Panc1 (cell line): Measurements from ENCODE around the gene MYCBP2. TPM values are rescaled to one million over a fixed set of nuclear protein-coding genes. Genes with fewer than 3 reads are reported as not detected.

Experiments
- ATAC-seq: fragments of 200-7000 bp; cut with Tn5 transposase; 2 replicates; pipeline ENCODE4 v1.9.1; 2020; ENCODE audit warnings: mild to moderate bottlenecking, moderate library complexity
- BruUV-seq: library from RNA; stranded (reverse); fragments of 400-500 nt; replicated peaks from 2 replicates; lab custom pipeline; 2021; lab: Mats Ljungman, UMichigan
- CTCF ChIA-PET: fragments of 300-600 bp; sonication (Branson Sonifier 250); formaldehyde crosslinking; loops from one replicate; lab custom pipeline; 2022; ENCODE audit warnings: antibody characterized with exemption; lab: Charles Lee
- POLR2A ChIA-PET: fragments of 300-600 bp; sonication (Branson Sonifier 250); formaldehyde crosslinking; loops from one replicate; lab custom pipeline; 2022; ENCODE audit warnings: antibody characterized with exemption; lab: Charles Lee
- DNase-seq: peaks from one replicate; pipeline ENCODE4 v3.0.0-alpha.2; 2010; ENCODE audit warnings: low read depth, low spot score
- H3K27ac ChIP-seq: 2 replicates; pipeline ENCODE4 v1.5.1; 2011; ENCODE audit warnings: mild to moderate bottlenecking, low read length, inconsistent platforms
- H3K27me3 ChIP-seq: fragments of 200-500 bp; sonication (Bioruptor generic); 2 replicates; pipeline ENCODE4 v1.6.0; 2014; ENCODE audit warnings: low read length, inconsistent platforms; ENCODE audit not compliant: control insufficient read depth, insufficient read depth
- H3K36me3 ChIP-seq: fragments of 200-500 bp; sonication (Bioruptor generic); 2 replicates; pipeline ENCODE4 v1.5.1; 2014; ENCODE audit warnings: inconsistent platforms, mild to moderate bottlenecking, low read length, moderate library complexity; ENCODE audit not compliant: control insufficient read depth, insufficient read depth
- H3K4me1 ChIP-seq: 2 replicates; pipeline ENCODE4 v1.5.1; 2011; ENCODE audit warnings: inconsistent platforms, mild to moderate bottlenecking, low read length, moderate library complexity; ENCODE audit not compliant: control insufficient read depth, insufficient read depth
- H3K4me3 ChIP-seq, 2 experiments: 2 replicates each; pipeline ENCODE4 v1.5.1; 2011 to 2012; ENCODE audit warnings: low read depth in 2 of 2, low read length in 2 of 2, mild to moderate bottlenecking in 2 of 2, inconsistent platforms in 1 of 2, moderate library complexity in 1 of 2
- H3K9me3 ChIP-seq: fragments of 200-500 bp; sonication (Bioruptor generic); 2 replicates; pipeline ENCODE4 v1.5.1; 2014; ENCODE audit warnings: low read depth, mild to moderate bottlenecking, inconsistent platforms, low read length, moderate library complexity; ENCODE audit not compliant: control insufficient read depth, insufficient read depth
- CTCF ChIP-seq: fragments of 450-650 bp; IDR thresholded peaks from 2 replicates; pipeline ENCODE4 v1.5.1; 2017; ENCODE audit warnings: mild to moderate bottlenecking
- POLR2AphosphoS5 ChIP-seq: IDR thresholded peaks from 2 replicates; pipeline ENCODE4 v1.6.1; 2012; ENCODE audit warnings: mild to moderate bottlenecking, low read depth, low read length, moderate library complexity
- REST ChIP-seq, 2 experiments: IDR thresholded peaks; 2 replicates each; pipeline ENCODE4 v1.6.1; 2011 to 2012; ENCODE audit warnings: low read depth in 2 of 2, control low read depth in 1 of 2, low read length in 1 of 2, mild to moderate bottlenecking in 1 of 2, moderate library complexity in 1 of 2; ENCODE audit not compliant: insufficient read depth in 1 of 2
- SIN3A ChIP-seq: IDR thresholded peaks from 2 replicates; pipeline ENCODE4 v1.6.1; 2012; ENCODE audit warnings: low read depth, mild to moderate bottlenecking, low read length, moderate library complexity, borderline replicate concordance; ENCODE audit not compliant: insufficient read depth
- TCF7L2 ChIP-seq: IDR thresholded peaks from 2 replicates; pipeline ENCODE4 v1.6.1; 2011; ENCODE audit warnings: mild to moderate bottlenecking, low read depth, low read length, inconsistent platforms
- in situ Hi-C: cut with HindIII; loops from 2 replicates; pipeline ENCODE4 v1.10.0; 2016; ENCODE audit warnings: low sequenced_read_pairs, low pct_unique_long_range_greater_than_20kb
- intact Hi-C: fragments of 100-400 bp; cut with micrococcal nuclease; formaldehyde crosslinking; loops from one replicate; pipeline ENCODE4 v1.10.0; 2022; ENCODE audit not compliant: unreplicated experiment
- total RNA-seq: library from RNA; stranded (reverse); gene quantifications from one replicate; pipeline ENCODE4 v1.2.1, GENCODE V29; 2021; ENCODE audit not compliant: unreplicated experiment

Gene MYCBP2
- total RNA-seq, 1 experiment from 2014 or later, result 41.4 TPM

GRCh38 chr13:77180011-77180410, 146.9 kb downstream of the MYCBP2 start:
- TF ChIP-seq POLR2AphosphoS5 (no peak), CTCF (no peak), SIN3A (no peak), TCF7L2 (no peak), REST (IDR thresholded peaks at IDR 0.05; ENCODE audit: insufficient read depth in 1 of 2, low read depth in 2 of 2, low read length in 1 of 2) (no peak)
- BruUV-seq, result no TSS peak
- in situ Hi-C loops, result no loop called here
- DNase-seq, result no peak
- POLR2A ChIA-PET, result no interaction called here
- CTCF ChIA-PET, result no interaction called here
- Histone ChIP-seq H3K9me3 (no peaks in the 10 kb centered on the region), H3K27me3 (no peaks in the 10 kb centered on the region), H3K4me1 (no peaks in the 10 kb centered on the region), H3K36me3 (peaks cover 2% of the 10 kb centered on the region; the same call in 1 of the 2 replicates), H3K4me3 (no peak overlapping the region), H3K27ac (no peak overlapping the region)
- intact Hi-C loops, result no loop called here
- ATAC-seq, result no peak

- in situ Hi-C loops (no loop called here), intact Hi-C loops (no loop called here)
- no peaks in the 10 kb centered on the region for H3K4me1 ChIP-seq
- peaks cover 2% of the 10 kb centered on the region for H3K36me3 ChIP-seq
- TF ChIP-seq CTCF (no peak), REST (IDR thresholded peaks at IDR 0.05; ENCODE audit: insufficient read depth in 1 of 2, low read depth in 2 of 2, low read length in 1 of 2) (no peak), POLR2AphosphoS5 (no peak), TCF7L2 (no peak)
- DNase-seq, result no peak
- no peak overlapping the region for H3K4me3 ChIP-seq
- H3K27ac ChIP-seq, result no peak overlapping the region
- no peak for ATAC-seq
- ChIA-PET POLR2A (no interaction called here), CTCF (no interaction called here)
- H3K27me3 ChIP-seq, result no peaks in the 10 kb centered on the region
- no peaks in the 10 kb centered on the region for H3K9me3 ChIP-seq
- no TSS peak for BruUV-seq
Measured at GRCh38 chr13:77177646-77178045, 149.2 kb downstream of the MYCBP2 start.
